Measurements from ENCODE around the gene TSPAN9.

TSPAN9 gene

GRCh38 chr12:3202734-3203446 is 125.7 kb downstream of the TSPAN9 start:
- Histone ChIP-seq H3K4me3 (ENCODE audit: low read length) (no peak overlapping the region), H3K27ac (ENCODE audit: low read depth, low read length) (no peak overlapping the region), H3K36me3 (ENCODE audit: control insufficient read depth, insufficient read depth, low read length) (no peaks in the 10 kb centered on the region), H3K27me3 (ENCODE audit: control insufficient read depth, insufficient read depth, low read length) (peaks cover 11% of the 10 kb centered on the region), H3K4me1 (ENCODE audit: control insufficient read depth, insufficient read depth, low read length) (peaks cover 8% of the 10 kb centered on the region), H3K9ac (ENCODE audit: low read length) (no peak overlapping the region)

GRCh38 chr12:3203713-3204112 is 126.5 kb downstream of the TSPAN9 start:
- Histone ChIP-seq H3K36me3 (ENCODE audit: control insufficient read depth, insufficient read depth, low read length) (no peaks in the 10 kb centered on the region), H3K27ac (ENCODE audit: low read depth, low read length) (no peak overlapping the region), H3K4me3 (ENCODE audit: low read length) (no peak overlapping the region), H3K9ac (ENCODE audit: low read length) (no peak overlapping the region), H3K27me3 (ENCODE audit: control insufficient read depth, insufficient read depth, low read length) (peaks cover 11% of the 10 kb centered on the region), H3K4me1 (ENCODE audit: control insufficient read depth, insufficient read depth, low read length) (peaks cover 8% of the 10 kb centered on the region)

- Histone ChIP-seq H3K27ac (ENCODE audit: low read depth, low read length) (no peak overlapping the region), H3K4me3 (ENCODE audit: low read length) (no peak overlapping the region), H3K36me3 (ENCODE audit: control insufficient read depth, insufficient read depth, low read length) (no peaks in the 10 kb centered on the region), H3K27me3 (ENCODE audit: control insufficient read depth, insufficient read depth, low read length) (peaks cover 11% of the 10 kb centered on the region), H3K4me1 (ENCODE audit: control insufficient read depth, insufficient read depth, low read length) (peaks cover 7% of the 10 kb centered on the region), H3K9ac (ENCODE audit: low read length) (no peak overlapping the region)
These were observed 127.0 kb downstream of the TSPAN9 start for GRCh38 chr12:3204143-3204542.

- H3K4me3 ChIP-seq (ENCODE audit: low read length), result no peak overlapping the region
- H3K27me3 ChIP-seq (ENCODE audit: control insufficient read depth, insufficient read depth, low read length), result peaks cover 11% of the 10 kb centered on the region
- H3K27ac ChIP-seq (ENCODE audit: low read depth, low read length), result no peak overlapping the region
- peaks cover 4% of the 10 kb centered on the region for H3K4me1 ChIP-seq (ENCODE audit: control insufficient read depth, insufficient read depth, low read length)
- H3K36me3 ChIP-seq (ENCODE audit: control insufficient read depth, insufficient read depth, low read length), result no peaks in the 10 kb centered on the region
- no peak overlapping the region for H3K9ac ChIP-seq (ENCODE audit: low read length)
These were observed 127.8 kb downstream of the TSPAN9 start for GRCh38 chr12:3204730-3205531.

- Histone ChIP-seq H3K27ac (ENCODE audit: low read depth, low read length) (no peak overlapping the region), H3K9ac (ENCODE audit: low read length) (no peak overlapping the region), H3K27me3 (ENCODE audit: control insufficient read depth, insufficient read depth, low read length) (peaks cover 11% of the 10 kb centered on the region), H3K4me1 (ENCODE audit: control insufficient read depth, insufficient read depth, low read length) (peaks cover 4% of the 10 kb centered on the region), H3K4me3 (ENCODE audit: low read length) (no peak overlapping the region), H3K36me3 (ENCODE audit: control insufficient read depth, insufficient read depth, low read length) (no peaks in the 10 kb centered on the region)
These were observed 128.8 kb downstream of the TSPAN9 start for GRCh38 chr12:3205742-3206519.

- no peak overlapping the region for H3K9ac ChIP-seq (ENCODE audit: low read length)
- H3K27ac ChIP-seq (ENCODE audit: low read depth, low read length), result no peak overlapping the region
- H3K4me1 ChIP-seq (ENCODE audit: control insufficient read depth, insufficient read depth, low read length), result no peaks in the 10 kb centered on the region
- no peak overlapping the region for H3K4me3 ChIP-seq (ENCODE audit: low read length)
- H3K27me3 ChIP-seq (ENCODE audit: control insufficient read depth, insufficient read depth, low read length), result peaks cover 6% of the 10 kb centered on the region
- H3K36me3 ChIP-seq (ENCODE audit: control insufficient read depth, insufficient read depth, low read length), result no peaks in the 10 kb centered on the region
These were observed 129.4 kb downstream of the TSPAN9 start for GRCh38 chr12:3206536-3207072.

GRCh38 chr12:3207175-3207574 is 130.0 kb downstream of the TSPAN9 start:
- Histone ChIP-seq H3K27me3 (ENCODE audit: control insufficient read depth, insufficient read depth, low read length) (peaks cover under 1% of the 10 kb centered on the region), H3K4me3 (ENCODE audit: low read length) (no peak overlapping the region)

GRCh38 chr12:3207858-3208257 is 130.7 kb downstream of the TSPAN9 start:
- Histone ChIP-seq H3K9ac (ENCODE audit: low read length) (no peak overlapping the region), H3K4me3 (ENCODE audit: low read length) (no peak overlapping the region), H3K4me1 (ENCODE audit: control insufficient read depth, insufficient read depth, low read length) (no peaks in the 10 kb centered on the region), H3K27ac (ENCODE audit: low read depth, low read length) (no peak overlapping the region), H3K36me3 (ENCODE audit: control insufficient read depth, insufficient read depth, low read length) (no peaks in the 10 kb centered on the region), H3K27me3 (ENCODE audit: control insufficient read depth, insufficient read depth, low read length) (no peaks in the 10 kb centered on the region)

More at GRCh38 chr12:3207175-3207574, 130.0 kb downstream of the TSPAN9 start:
- H3K4me1 ChIP-seq (ENCODE audit: control insufficient read depth, insufficient read depth, low read length), result no peaks in the 10 kb centered on the region
- H3K9ac ChIP-seq (ENCODE audit: low read length), result no peak overlapping the region
- H3K36me3 ChIP-seq (ENCODE audit: control insufficient read depth, insufficient read depth, low read length), result no peaks in the 10 kb centered on the region
- no peak overlapping the region for H3K27ac ChIP-seq (ENCODE audit: low read depth, low read length)

- Histone ChIP-seq H3K36me3 (ENCODE audit: control insufficient read depth, insufficient read depth, low read length) (no peaks in the 10 kb centered on the region), H3K4me1 (ENCODE audit: control insufficient read depth, insufficient read depth, low read length) (no peaks in the 10 kb centered on the region), H3K27me3 (ENCODE audit: control insufficient read depth, insufficient read depth, low read length) (no peaks in the 10 kb centered on the region), H3K9ac (ENCODE audit: low read length) (no peak overlapping the region), H3K4me3 (ENCODE audit: low read length) (no peak overlapping the region), H3K27ac (ENCODE audit: low read depth, low read length) (no peak overlapping the region)
These were observed 136.0 kb downstream of the TSPAN9 start for GRCh38 chr12:3213188-3213587.

GRCh38 chr12:3213768-3214167 is 136.6 kb downstream of the TSPAN9 start:
- Histone ChIP-seq H3K4me3 (ENCODE audit: low read length) (no peak overlapping the region), H3K27me3 (ENCODE audit: control insufficient read depth, insufficient read depth, low read length) (no peaks in the 10 kb centered on the region), H3K4me1 (ENCODE audit: control insufficient read depth, insufficient read depth, low read length) (peaks cover 1% of the 10 kb centered on the region), H3K27ac (ENCODE audit: low read depth, low read length) (no peak overlapping the region), H3K9ac (ENCODE audit: low read length) (no peak overlapping the region), H3K36me3 (ENCODE audit: control insufficient read depth, insufficient read depth, low read length) (no peaks in the 10 kb centered on the region)

- H3K27ac ChIP-seq (ENCODE audit: low read depth, low read length), result no peak overlapping the region
- H3K27me3 ChIP-seq (ENCODE audit: control insufficient read depth, insufficient read depth, low read length), result no peaks in the 10 kb centered on the region
- H3K4me3 ChIP-seq (ENCODE audit: low read length), result no peak overlapping the region
- H3K36me3 ChIP-seq (ENCODE audit: control insufficient read depth, insufficient read depth, low read length), result no peaks in the 10 kb centered on the region
- H3K9ac ChIP-seq (ENCODE audit: low read length), result no peak overlapping the region
- peaks cover 6% of the 10 kb centered on the region for H3K4me1 ChIP-seq (ENCODE audit: control insufficient read depth, insufficient read depth, low read length)
These were observed 137.6 kb downstream of the TSPAN9 start for GRCh38 chr12:3214526-3215365.
